ENCODE results near the gene PXT1. TPM values are rescaled to one million over a fixed set of nuclear protein-coding genes. Genes with fewer than 3 reads are reported as not detected.
"Not testable (repeated sequence)": the region's sequence is repeated elsewhere in the genome, so short reads cannot be mapped to it uniquely, and the experiment has no call there.

PXT1 gene
- total RNA-seq, 1 donor from 2014 or later: 0.09 TPM

DNA sequence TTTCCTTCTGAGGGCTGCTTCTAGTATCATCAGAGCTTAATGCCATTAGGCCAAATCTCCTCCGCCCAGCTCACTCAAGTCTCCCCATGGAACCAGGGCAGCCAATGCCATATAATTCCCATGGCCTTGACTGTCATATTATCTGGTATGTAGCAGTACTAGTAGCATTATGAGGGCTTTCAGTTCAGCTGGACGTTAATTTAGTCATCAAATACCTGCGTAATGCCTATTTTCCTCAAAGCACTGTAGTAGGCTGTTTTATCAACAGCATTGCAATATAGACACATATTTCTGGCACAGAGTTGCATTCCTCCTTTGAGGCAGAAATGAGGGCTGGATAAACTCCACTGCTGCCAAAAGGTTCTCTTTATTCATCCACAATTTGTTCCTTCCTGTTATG lies 1.8 kb upstream of the PXT1 start:
- intact Hi-C loops (cut with micrococcal nuclease): loop anchor here (5.0 kb wide), 3 partner anchors 238 to 417 kb away; partner anchors contain the start of gene MAPK14

DNA sequence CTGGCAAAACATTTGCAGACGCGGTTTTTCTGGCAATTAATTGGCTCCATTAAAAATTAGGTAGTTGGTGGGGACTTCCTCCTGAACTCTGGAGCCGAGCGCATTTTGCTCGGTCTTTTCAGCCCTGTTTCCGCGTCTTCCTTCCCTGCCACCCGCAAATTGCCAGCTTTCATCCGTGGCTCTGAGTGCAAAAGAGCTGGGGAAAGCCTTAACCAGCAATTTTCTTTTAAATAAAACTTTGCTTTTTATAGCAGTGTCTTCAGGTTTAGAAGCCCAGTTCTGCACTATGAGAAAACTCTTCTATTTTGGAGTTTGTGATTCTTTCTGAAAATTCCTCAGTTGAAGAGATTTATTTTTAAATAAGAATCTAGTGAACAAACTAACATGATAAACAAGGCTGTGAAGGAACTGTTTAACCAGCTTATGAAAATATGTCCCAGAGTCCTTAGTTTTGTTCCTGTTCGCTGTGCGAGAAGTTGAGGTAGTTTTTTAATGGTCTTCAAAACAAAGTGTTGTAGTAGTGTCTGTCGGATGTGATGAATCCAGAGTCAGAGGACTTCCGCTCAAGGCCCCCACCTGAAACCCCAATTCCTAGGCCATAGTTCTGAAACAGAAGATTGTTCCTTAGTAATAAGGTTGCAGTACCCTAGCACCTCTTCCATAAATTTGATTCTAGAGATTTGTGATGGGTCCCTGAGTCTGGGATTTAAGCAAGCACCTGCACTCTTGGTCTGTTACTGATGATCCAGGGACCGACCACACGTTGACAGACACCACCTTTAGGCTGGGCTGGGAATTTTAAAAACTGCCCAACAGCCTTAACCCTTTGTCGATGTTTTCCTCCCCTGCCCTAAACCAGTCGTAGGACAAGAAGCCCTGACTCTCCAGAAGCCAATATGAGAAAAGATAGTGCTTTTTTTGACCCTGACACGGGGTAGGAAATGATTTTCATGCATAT lies 1.1 kb upstream of the PXT1 start:
- intact Hi-C loops (cut with micrococcal nuclease): loop anchor here (2.0 to 5.0 kb wide), 5 partner anchors 101 to 416 kb away; partner anchors contain the start of genes MAPK14 and SRSF3

DNA sequence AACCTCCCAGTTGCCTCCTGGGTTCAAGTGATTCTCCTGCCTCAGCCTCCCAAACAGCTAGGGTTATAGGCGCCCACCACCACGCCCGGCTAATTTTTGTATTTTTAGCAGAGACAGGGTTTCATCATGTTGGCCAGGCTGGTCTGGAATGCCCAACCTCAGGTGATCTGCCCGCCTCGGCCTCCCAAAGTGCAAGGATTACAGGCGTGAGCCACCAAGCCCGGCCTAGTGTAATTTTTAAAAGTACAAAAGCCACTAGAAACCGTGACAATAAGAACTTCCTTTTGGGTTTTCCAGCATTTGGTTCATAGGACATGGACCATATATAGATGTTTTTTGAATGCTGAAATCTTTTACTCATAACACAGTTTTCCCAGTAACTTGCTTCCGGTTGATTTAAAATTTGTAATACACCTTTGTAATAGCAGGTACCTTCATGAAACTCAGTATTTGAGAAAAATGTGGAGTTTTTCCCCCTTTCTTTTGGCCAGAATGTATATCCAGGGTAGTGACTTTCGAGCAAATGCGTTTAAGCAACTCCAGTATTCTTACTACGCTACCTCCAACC lies 467 bp downstream of the PXT1 start:
- intact Hi-C loops (cut with micrococcal nuclease): loop anchor here (2.0 to 5.0 kb wide), 5 partner anchors 103 to 415 kb away; partner anchors contain the start of genes MAPK14 and SRSF3

DNA sequence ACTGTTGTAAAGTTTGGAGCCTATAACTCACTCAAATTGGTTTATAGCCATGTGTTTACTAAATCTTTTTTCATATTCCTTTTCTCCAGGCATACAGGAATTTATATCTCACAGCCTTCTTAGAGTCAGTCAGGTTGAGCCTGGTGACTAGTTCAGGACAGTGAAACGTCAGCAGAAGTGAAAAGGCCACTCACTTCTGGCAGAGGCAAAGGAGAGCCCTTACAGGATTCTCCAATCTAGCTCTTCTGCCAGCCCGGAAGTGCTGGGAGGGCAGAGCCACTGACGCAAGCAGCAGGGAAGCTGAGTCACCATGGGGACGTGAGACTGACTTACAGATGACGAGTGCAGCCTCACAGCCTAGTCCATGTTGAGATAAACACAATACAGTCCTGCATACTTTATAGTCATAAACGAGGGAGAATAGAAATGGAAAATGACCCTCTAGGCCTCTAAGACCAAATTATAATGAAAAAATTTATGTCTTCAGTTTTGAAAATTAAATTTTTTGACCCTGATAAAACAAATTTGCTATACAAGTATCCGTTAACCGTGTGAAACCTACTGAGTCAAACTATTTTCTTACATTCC lies 1.3 kb downstream of the PXT1 start:
- intact Hi-C loops (cut with micrococcal nuclease): loop anchor here (1.0 to 5.0 kb wide), 5 partner anchors 18 to 414 kb away; partner anchors contain the start of genes ETV7 and MAPK14

DNA sequence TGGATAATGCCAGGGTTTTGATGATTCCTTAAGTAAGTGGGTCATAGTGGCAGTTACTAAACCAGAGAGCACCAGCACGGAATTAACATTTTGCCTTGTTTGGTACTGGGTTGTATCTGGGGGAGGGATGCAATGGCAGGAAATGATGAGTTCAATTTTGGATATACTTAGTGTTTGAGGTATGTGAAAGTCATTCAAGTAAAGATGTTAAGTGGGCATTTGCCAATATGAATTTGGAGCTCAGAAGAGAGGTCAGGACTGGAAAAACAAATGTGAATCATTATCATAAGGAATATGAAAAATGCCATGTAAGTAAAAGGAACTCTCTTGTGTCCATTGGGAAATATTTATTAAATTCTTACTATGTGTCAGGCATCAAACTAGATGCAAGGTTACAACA lies 6.2 kb downstream of the PXT1 start:
- intact Hi-C loops (cut with micrococcal nuclease): no loop called here

DNA sequence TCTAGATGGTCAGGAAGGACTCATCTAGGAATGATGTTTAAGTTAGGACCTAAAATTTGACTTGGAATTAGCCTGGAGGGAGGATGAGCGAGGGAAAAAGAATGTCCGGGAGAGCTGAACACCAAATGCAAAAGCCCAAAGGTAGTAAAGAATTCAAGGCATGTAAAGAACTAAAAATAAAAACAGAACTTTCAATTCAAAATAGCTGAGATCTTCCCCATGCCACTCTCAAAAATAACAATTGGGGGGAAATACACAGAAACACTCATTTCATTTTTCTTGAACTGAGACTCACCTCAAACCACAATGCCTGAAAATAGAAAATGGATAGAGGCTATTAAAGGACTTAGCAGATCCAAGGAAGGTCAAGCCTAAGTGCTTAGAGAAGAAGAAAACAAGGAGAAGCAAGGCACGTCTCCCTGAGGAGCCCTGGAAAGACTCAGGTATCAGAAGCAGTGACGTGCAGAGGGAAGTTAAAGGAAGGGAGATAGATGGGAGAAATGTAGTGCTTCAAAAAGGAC lies 10.4 kb downstream of the PXT1 start:
- intact Hi-C loops (cut with micrococcal nuclease): no loop called here

DNA sequence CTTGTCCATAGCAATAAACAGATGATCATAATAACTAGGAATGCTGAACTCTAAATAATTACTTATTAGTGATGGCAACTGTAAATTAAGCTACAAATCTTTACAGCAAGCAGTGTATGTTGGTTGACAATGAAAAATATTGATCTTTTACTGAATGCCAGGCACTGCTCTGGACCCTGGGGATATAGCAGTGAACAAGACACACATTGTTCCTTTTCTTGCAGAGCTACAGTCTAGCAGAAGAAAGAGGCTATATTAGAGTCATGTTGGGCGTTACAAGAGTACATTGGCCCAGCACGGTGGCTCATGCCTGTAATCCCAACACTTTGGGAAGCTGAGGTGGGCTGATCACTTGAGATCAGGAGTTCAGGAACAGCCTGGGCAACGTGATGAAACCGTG lies 11.5 kb downstream of the PXT1 start:
- intact Hi-C loops (cut with micrococcal nuclease): no loop called here

DNA sequence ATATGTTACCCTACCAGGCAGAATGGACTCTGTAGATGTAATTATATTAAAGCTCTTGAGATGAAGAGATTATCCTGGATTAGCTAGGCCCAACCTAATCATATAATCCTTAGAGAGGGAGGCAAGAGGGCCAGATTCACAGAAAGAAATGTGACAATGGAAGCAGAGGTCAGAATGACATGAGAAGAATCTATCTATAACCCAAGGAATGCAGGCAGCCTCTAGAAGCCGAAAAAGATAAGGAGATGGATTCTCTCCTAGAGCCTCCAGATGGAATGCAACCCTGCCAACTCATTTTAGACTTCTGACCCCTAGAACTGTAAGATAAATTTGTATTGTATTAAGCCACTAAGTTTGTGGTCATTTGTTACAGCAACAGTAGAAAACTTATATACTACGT lies 12.3 kb downstream of the PXT1 start:
- intact Hi-C loops (cut with micrococcal nuclease): no loop called here

DNA sequence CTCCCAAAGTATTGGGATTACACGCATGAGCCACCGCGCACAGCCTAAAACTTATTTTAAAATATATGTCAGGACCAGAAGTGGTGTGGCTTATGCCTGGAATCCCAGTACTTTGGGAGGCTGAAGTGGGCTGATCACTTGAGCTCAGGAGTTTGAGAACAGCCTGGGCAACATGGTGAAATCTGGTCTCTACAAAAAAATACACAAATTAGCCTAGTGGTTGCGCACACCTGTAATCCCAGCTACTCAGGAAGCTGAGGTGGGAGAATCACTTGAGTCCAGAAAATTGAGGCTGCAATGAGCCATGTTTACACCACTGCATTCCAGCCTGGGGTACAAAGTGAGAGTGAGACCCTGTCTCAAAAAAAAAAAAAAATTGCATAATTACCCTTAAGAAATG lies 13.7 kb downstream of the PXT1 start:
- intact Hi-C loops (cut with micrococcal nuclease): no loop called here

DNA sequence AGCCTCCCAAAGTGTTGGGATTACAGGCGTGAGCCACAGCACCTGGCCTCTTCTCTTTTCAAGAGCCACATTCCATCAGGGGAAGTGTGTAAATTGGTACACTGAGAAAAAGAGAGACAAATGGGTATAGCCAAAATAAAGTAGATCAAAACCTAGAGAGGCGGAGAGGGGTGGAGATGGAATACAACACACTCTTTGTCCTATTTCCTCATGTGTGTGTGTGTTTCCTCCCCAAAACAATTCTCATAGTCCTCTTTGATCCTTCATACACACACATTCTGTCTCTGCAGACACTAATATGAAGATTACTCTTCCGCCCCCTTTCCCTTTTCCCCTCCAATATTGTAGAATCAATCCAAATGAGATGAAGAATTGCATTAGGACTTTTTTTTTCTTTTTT lies 16.0 kb downstream of the PXT1 start:
- intact Hi-C loops (cut with micrococcal nuclease): no loop called here

DNA sequence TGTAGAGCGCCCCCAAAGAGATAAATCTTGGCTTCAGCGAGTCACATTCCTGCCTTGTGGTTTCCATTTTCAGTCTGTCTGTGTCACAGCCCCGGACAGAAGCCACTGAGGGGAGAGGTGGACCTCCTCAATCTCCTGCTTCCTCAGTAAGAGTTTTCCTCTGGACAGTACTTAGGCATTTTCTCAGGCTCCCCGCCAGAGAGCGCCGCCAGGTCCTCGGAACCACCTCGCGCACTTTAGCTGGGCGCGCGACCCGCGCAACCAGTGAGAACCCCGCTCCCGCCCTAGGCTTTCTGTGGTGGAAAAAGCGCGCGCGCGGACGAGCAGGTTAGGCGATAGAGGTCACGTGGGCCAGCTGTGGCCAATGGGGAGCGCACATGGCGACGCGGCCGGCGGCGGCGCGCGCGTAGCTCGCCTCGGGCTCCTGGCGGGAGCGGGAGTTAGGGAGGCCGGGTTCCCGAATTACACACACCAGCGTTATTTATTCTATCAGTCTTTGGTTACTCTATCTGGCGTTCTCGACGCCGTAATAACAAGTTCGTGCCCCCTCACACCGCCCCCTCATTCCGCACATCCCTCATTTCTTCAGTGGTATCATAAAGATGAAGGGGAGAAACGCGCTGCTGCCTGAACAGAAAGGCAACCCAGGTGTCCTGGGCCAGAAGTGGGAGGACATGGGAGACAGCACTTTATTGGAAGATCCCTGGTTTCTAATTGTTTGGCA lies 19.4 kb downstream of the PXT1 start:
- intact Hi-C loops (cut with micrococcal nuclease): loop anchor here (1.0 to 5.0 kb wide), 4 partner anchors 18 to 334 kb away; partner anchors contain the start of gene SRSF3

DNA sequence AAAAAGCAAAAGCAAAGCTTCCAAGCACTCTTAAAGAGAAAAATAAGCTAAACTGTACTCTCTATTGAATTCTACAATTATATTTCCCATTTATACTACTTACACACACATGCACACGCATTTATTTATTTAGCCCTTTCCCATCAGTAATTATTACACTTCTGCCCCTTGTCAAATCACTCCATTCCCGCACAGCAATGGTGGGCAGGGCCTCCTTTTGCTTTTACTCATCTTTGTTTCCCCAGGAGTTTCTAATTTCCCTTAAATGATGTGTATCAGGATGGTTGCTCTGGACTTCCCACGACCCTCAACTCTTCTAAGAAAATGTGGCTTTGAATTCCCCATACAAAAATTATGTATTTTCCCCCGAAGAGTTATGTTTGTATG lies 19.9 kb downstream of the PXT1 start:
- intact Hi-C loops (cut with micrococcal nuclease): loop anchor here (1.0 to 5.0 kb wide), 4 partner anchors 19 to 335 kb away; partner anchors contain the start of gene SRSF3

DNA sequence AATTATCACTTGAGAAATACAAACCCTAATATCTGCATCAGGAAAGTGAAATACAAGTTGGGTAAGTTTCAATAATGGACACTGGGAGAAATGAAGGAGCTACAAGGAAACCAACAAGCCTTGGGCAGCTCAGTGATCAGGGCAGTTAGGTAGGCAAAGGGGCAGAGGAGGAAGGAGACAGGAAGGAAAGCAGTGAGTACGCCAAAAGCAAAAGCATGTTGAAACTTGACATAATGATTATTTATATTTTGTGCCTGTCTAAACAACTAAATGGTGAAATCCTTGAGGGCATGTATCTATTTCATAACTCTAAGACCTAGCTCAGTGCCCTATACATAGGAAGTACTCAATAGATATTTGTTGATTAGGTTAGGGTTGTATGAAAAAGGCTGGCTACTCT lies 23.3 kb downstream of the PXT1 start:
- intact Hi-C loops (cut with micrococcal nuclease): no loop called here

DNA sequence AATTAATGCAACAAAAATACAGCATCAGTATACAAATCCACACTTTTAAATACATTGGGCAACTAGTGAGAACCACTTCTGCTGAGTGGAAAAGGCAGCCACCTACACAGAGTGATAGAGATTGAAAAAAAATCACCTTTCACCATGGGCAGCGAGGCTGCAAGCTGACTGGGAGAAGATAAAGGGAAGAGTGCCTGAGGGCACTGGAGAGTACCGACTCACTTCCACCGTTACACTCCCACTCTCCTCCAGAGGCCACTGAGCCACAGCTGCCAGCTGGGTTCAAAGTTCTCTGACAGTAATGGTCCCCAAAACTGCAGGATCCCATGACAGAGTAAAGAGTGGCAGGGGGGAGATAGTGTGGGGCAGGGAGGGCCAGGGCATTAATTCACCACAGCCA lies 24.1 kb downstream of the PXT1 start:
- intact Hi-C loops (cut with micrococcal nuclease): no loop called here

DNA sequence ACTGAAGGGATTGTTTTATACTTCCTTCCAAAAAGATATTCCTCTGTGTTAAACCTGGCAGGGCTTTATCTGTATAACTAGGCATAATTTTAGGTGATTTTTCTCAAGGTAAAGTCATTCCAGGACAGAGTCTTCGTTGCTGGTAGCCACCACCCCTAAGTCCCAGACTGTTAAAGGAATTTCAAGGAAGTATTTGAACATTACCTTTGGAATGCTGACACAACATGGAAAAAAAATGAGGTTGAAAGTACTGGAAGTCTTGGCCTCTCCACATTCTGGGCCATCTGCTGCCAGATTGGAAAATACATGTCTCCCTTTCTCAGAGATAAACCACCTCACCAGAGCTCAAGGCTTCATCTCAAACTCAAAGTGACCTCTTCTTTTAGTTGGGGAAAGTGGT lies 28.2 kb downstream of the PXT1 start:
- intact Hi-C loops (cut with micrococcal nuclease): no loop called here

DNA sequence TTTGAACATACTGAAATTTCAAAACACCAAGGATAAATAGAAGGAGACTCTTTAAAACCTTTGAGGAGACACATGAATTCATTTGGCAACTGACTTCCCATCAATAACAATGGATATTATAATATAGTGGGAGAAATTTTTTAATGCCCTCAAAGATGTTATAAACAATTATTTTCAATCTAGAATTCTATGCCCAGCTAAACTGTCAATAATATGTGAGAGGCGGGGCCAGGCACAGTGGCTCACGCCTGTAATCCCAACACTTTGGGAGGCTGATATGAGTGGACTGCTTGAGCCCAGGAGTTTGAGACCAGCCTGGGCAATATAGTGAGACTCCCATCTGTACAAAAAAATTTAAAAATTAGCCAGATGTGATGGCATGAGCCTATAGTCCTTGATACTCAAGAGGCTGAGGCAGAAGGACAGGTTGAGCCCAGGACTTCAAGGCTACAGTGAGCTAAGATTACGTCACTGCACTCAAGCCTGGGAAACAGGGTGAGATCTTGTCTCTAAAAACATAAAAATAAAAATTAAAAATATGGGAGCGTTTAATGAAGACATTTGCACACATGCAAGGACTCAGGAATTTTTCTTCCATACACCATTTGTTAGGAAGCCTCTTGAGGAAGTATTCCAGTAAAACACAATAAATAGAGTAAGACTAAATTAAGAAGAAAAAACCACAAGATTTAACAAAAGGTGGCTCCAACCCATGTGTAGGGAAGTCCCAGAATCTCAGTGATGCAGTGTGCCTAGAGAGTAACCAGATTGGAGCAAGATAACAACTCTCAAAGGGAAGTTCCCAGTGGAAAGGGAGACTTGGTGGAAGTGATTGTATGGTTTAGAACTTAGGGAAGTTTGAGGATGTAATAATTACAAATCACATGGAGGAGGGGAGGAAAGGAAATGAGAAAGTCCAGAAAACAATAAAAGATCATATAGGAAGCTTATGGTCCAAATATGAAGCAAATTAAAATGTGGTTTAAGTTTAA lies 28.9 kb downstream of the PXT1 start:
- intact Hi-C loops (cut with micrococcal nuclease): no loop called here

DNA sequence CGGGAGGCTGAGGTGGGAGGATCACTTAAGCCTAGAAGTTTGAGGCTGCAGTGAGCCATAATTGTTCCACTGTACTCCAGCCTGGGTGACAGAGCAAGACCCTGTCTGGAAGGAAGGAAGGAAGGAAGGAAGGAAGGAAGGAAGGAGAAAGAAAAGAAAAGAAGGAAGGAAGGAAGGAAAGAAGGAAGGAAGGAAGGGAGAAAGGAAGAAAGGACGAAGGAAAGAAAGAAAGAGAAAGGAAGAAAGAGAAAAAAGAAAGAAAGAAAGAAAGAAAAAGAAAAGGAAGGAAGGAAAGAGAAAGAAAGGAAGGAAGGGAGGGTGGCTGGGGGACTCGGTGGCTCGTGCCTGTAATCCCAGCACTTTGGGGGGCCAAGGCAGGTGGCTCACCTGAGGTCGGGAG lies 32.9 kb downstream of the PXT1 start:
- intact Hi-C loops (cut with micrococcal nuclease): not testable (repeated sequence)

DNA sequence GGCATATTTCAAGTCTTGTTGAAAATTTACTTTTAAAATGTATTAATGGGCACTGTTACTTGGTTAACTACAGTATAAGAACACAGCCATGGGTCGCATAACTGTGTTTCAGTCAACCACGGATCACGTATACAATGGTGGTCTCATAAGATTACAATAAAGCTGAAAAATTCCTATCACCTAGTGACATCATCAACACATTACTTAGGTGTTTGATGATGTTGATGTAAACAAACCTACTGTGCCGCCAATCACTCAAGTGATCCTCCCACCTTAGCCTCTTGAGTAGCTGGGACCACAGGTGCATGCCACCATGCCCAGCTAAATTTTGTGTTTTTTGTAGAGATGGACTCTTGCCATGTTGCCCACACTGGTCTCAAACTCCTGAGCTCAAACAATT lies 38.5 kb downstream of the PXT1 start:
- intact Hi-C loops (cut with micrococcal nuclease): no loop called here

DNA sequence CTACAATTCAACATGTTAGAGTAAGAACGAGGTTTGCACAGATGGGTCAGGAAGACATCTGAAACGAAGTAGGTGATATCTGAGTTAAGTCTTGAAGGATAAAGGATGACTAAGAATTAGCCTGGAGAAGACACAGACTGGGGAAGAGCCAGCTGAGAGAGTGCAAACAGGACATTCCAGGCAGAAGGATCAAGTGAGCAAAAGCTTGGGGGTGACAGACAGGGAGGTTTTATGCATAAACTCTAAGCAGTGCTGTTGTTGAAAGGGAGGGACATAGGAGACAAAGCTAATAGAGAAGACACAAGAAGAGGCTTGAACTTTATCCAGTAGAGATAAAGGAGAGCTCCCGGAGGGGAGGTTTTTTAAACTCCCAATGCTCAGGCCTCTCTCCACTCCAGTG lies 40.2 kb downstream of the PXT1 start:
- intact Hi-C loops (cut with micrococcal nuclease): no loop called here

DNA sequence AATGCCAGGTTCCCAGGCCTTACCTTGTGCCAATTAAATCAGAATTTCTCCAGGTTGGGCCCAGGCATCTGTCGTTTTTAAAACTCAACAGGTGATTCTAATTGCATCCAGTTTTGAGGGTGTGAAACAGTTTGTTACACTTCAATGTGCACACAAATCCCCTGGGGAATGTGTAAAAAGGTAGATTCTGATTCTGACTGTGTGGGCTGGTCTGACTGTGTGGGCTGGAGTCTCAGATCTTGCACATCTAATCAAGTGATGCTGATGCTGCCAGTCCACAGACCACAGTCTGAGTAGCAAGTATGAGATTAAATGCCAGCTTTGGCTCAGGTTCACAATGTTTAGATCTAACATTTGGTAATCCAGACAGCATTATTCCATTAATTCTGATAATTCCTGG lies 42.7 kb downstream of the PXT1 start:
- intact Hi-C loops (cut with micrococcal nuclease): no loop called here
